SJSA1 (cell line): ENCODE data around the gene LTB4R. TPM values are rescaled to one million over a fixed set of nuclear protein-coding genes. Genes with fewer than 3 reads are reported as not detected.

Experiments
- DNase-seq, 2 experiments: peaks; one replicate each; pipeline ENCODE4 v3.0.0-alpha.2; 2015 to 2020; ENCODE audit warnings: low spot score in 2 of 2, low read depth in 1 of 2
- H3K27ac ChIP-seq: fragments of 250-450 bp; sonication (Bioruptor Pico); 2 replicates; pipeline ENCODE4 v1.5.1; 2020; ENCODE audit warnings: mild to moderate bottlenecking, moderate library complexity
- H3K27me3 ChIP-seq: fragments of 250-450 bp; sonication (Bioruptor Pico); replicated peaks from 2 replicates; pipeline ENCODE4 v1.5.1; 2020; ENCODE audit warnings: mild to moderate bottlenecking, moderate library complexity
- H3K36me3 ChIP-seq: fragments of 250-450 bp; sonication (Bioruptor Pico); 2 replicates; pipeline ENCODE4 v1.5.1; 2020; ENCODE audit warnings: mild to moderate bottlenecking
- H3K4me1 ChIP-seq: fragments of 250-450 bp; sonication (Bioruptor Pico); replicated peaks from 2 replicates; pipeline ENCODE4 v1.6.1; 2021; ENCODE audit warnings: mild to moderate bottlenecking
- H3K4me3 ChIP-seq: fragments of 250-450 bp; sonication (Bioruptor Pico); 2 replicates; pipeline ENCODE4 v1.5.1; 2020; ENCODE audit warnings: mild to moderate bottlenecking
- H3K9me3 ChIP-seq: fragments of 250-450 bp; sonication (Bioruptor Pico); replicated peaks from 2 replicates; pipeline ENCODE4 v1.5.1; 2020; ENCODE audit warnings: mild to moderate bottlenecking
- total RNA-seq: library from RNA; depleted of rRNA; stranded (reverse); fragments of >200 nt; shearing (Covaris generic); gene quantifications from 2 replicates; pipeline ENCODE4 v1.2.3, GENCODE V29; 2014; rRNA removed

LTB4R gene
- total RNA-seq, 1 experiment from 2014 or later, result 2.1 TPM

- H3K4me3 ChIP-seq, result no peak overlapping the region
- no peaks in the 10 kb centered on the region for H3K27me3 ChIP-seq
- no peaks in the 10 kb centered on the region for H3K36me3 ChIP-seq
- H3K9me3 ChIP-seq, result no peaks in the 10 kb centered on the region
- peaks cover 25% of the 10 kb centered on the region for H3K4me1 ChIP-seq
- H3K27ac ChIP-seq, result no peak overlapping the region
- DNase-seq, result no peak
Observed at GRCh38 chr14:24363401-24363800, 52.1 kb downstream of the LTB4R start.

GRCh38 chr14:24364841-24365240, 53.5 kb downstream of the LTB4R start:
- Histone ChIP-seq H3K4me3 (no peak overlapping the region), H3K4me1 (peaks cover 33% of the 10 kb centered on the region), H3K9me3 (no peaks in the 10 kb centered on the region), H3K27me3 (no peaks in the 10 kb centered on the region), H3K36me3 (peaks cover 5% of the 10 kb centered on the region), H3K27ac (no peak overlapping the region)
- DNase-seq, result no peak

GRCh38 chr14:24365600-24366412, 54.5 kb downstream of the LTB4R start:
- H3K27me3 ChIP-seq, result no peaks in the 10 kb centered on the region
- H3K4me1 ChIP-seq, result peaks cover 33% of the 10 kb centered on the region
- peak overlapping the region; percentile 60 for H3K4me3 ChIP-seq
- H3K36me3 ChIP-seq, result peaks cover 8% of the 10 kb centered on the region
- H3K27ac ChIP-seq, result peak overlapping the region; percentile 70
- H3K9me3 ChIP-seq, result no peaks in the 10 kb centered on the region
- DNase-seq, result peak; percentile 75 to 86

GRCh38 chr14:24366413-24366720, 55.1 kb downstream of the LTB4R start:
- peak overlapping the region; percentile 60 for H3K4me3 ChIP-seq
- no peaks in the 10 kb centered on the region for H3K9me3 ChIP-seq
- no peaks in the 10 kb centered on the region for H3K27me3 ChIP-seq
- H3K27ac ChIP-seq, result peak overlapping the region; percentile 70
- no peak for DNase-seq
- peaks cover 33% of the 10 kb centered on the region for H3K4me1 ChIP-seq
- peaks cover 12% of the 10 kb centered on the region for H3K36me3 ChIP-seq

- peak overlapping the region; percentile 70 for H3K27ac ChIP-seq
Observed at GRCh38 chr14:24366721-24367513, 55.6 kb downstream of the LTB4R start.

More at GRCh38 chr14:24366721-24367513, 55.6 kb downstream of the LTB4R start:
- peaks cover 12% of the 10 kb centered on the region for H3K36me3 ChIP-seq
- peak; percentile 86 to 87 for DNase-seq
- H3K9me3 ChIP-seq, result no peaks in the 10 kb centered on the region
- peaks cover 33% of the 10 kb centered on the region for H3K4me1 ChIP-seq
- peak overlapping the region; percentile 60 for H3K4me3 ChIP-seq
- no peaks in the 10 kb centered on the region for H3K27me3 ChIP-seq

Other genes with a start within 250 kb of the LTB4R start
- not detected in 2 replicates for gene CPNE6, start 239.9 kb upstream of the LTB4R start, total RNA-seq
- gene PCK2, start 217.2 kb upstream of the LTB4R start, total RNA-seq, result 4.8 and 5.3 TPM in 2 replicates
- 43.1 and 44.0 TPM in 2 replicates for gene DCAF11, start 196.7 kb upstream of the LTB4R start, total RNA-seq
- 1.4 TPM in 1 of 2 replicates, not detected in the other for gene NRL, start 196.6 kb upstream of the LTB4R start, total RNA-seq
- 1.8 TPM in 1 of 2 replicates, not detected in the other for gene FITM1, start 180.8 kb upstream of the LTB4R start, total RNA-seq
- gene PSME1, start 175.3 kb upstream of the LTB4R start, total RNA-seq, result 168 and 199 TPM in 2 replicates
- 11.1 and 24.5 TPM in 2 replicates for gene EMC9, start 169.9 kb upstream of the LTB4R start, total RNA-seq
- gene PSME2, start 164.9 kb upstream of the LTB4R start, total RNA-seq, result 161 and 167 TPM in 2 replicates
- gene RNF31, start 164.0 kb upstream of the LTB4R start, total RNA-seq, result 40.3 and 135 TPM in 2 replicates
- gene IRF9, start 150.2 kb upstream of the LTB4R start, total RNA-seq, result 21.8 and 24.3 TPM in 2 replicates
- gene REC8, start 139.4 kb upstream of the LTB4R start, total RNA-seq, result 0.47 and 6.8 TPM in 2 replicates
- 25.1 and 27.6 TPM in 2 replicates for gene IPO4, start 122.7 kb upstream of the LTB4R start, total RNA-seq
- 60.3 and 60.5 TPM in 2 replicates for gene TM9SF1, start 116.1 kb upstream of the LTB4R start, total RNA-seq
- not detected in 2 replicates for gene TSSK4, start 105.8 kb upstream of the LTB4R start, total RNA-seq
- 23.0 and 29.9 TPM in 2 replicates for gene CHMP4A, start 98.0 kb upstream of the LTB4R start, total RNA-seq
- 13.6 and 30.8 TPM in 2 replicates for gene MDP1, start 95.4 kb upstream of the LTB4R start, total RNA-seq
- 234 and 316 TPM in 2 replicates for gene NEDD8, start 79.1 kb upstream of the LTB4R start, total RNA-seq
- gene GMPR2, start 78.6 kb upstream of the LTB4R start, total RNA-seq, result 46.1 and 64.8 TPM in 2 replicates
- 31.1 and 53.0 TPM in 2 replicates for gene TINF2, start 68.9 kb upstream of the LTB4R start, total RNA-seq
- 0.76 TPM in 1 of 2 replicates, not detected in the other for gene TGM1, start 48.3 kb upstream of the LTB4R start, total RNA-seq
- 18.0 and 30.4 TPM in 2 replicates for gene RABGGTA, start 39.9 kb upstream of the LTB4R start, total RNA-seq
- gene DHRS1, start 11.7 kb upstream of the LTB4R start, total RNA-seq, result 5.4 and 20.5 TPM in 2 replicates
- gene NOP9, start 11.7 kb upstream of the LTB4R start, total RNA-seq, result 15.3 and 16.2 TPM in 2 replicates
- gene CIDEB, start 3.5 kb upstream of the LTB4R start, total RNA-seq, result not detected in 2 replicates
- 3.1 and 10.1 TPM in 2 replicates for gene LTB4R2, start 1.4 kb upstream of the LTB4R start, total RNA-seq
- not detected in 2 replicates for gene ADCY4, start 23.6 kb downstream of the LTB4R start, total RNA-seq
- gene RIPK3, start 28.5 kb downstream of the LTB4R start, total RNA-seq, result not detected in 2 replicates
- gene NFATC4, start 56.7 kb downstream of the LTB4R start, total RNA-seq, result 14.6 and 23.6 TPM in 2 replicates
- 0.87 and 1.2 TPM in 2 replicates for gene NYNRIN, start 87.5 kb downstream of the LTB4R start, total RNA-seq
- 0.84 and 3.1 TPM in 2 replicates for gene CBLN3, start 118.2 kb downstream of the LTB4R start, total RNA-seq
- 12.5 and 25.1 TPM in 2 replicates for gene KHNYN, start 118.5 kb downstream of the LTB4R start, total RNA-seq
- gene SDR39U1, start 131.3 kb downstream of the LTB4R start, total RNA-seq, result 7.9 and 8.2 TPM in 2 replicates
- gene CMA1, start 196.8 kb downstream of the LTB4R start, total RNA-seq, result not detected in 2 replicates